Right atrium auricular region (tissue), 2 donors: Measurements from ENCODE around the gene ZNF648. TPM values are rescaled to one million over a fixed set of nuclear protein-coding genes. Genes with fewer than 3 reads are reported as not detected.

Source experiments
- DNase-seq: peaks from one replicate; pipeline ENCODE4 v3.0.0-alpha.2; 2019; ENCODE audit warnings: low spot score
- H3K27ac ChIP-seq, 2 donors: fragments of 200-600 bp; sonication (generic); 1 replicate in 1 of 2; 2 replicates in 1 of 2; pipeline ENCODE4 v1.5.1; 2016 to 2019
- H3K27me3 ChIP-seq, 2 donors: fragments of 200-600 bp; sonication (generic); one replicate each; pipeline versions ENCODE4 v1.5.1 to v1.6.0; 2017 to 2019
- H3K36me3 ChIP-seq: fragments of 200-600 bp; sonication (generic); one replicate; pipeline ENCODE4 v1.5.1; 2016
- H3K4me1 ChIP-seq, 2 donors: fragments of 200-600 bp; sonication (generic); one replicate each; pipeline versions ENCODE4 v1.5.1 to v1.6.0; 2017 to 2019
- H3K4me3 ChIP-seq, 2 donors: fragments of 200-600 bp; sonication (generic); 1 replicate in 1 of 2; 2 replicates in 1 of 2; pipeline ENCODE4 v1.5.1; 2017 to 2019; ENCODE audit warnings: mild to moderate bottlenecking in 1 of 2, moderate library complexity in 1 of 2
- H3K9me3 ChIP-seq, 2 donors: fragments of 200-600 bp; sonication (generic); one replicate each; pipeline ENCODE4 v1.5.1; 2019
- total RNA-seq, 2 donors: library from RNA; depleted of rRNA; stranded (reverse); fragments of >200 nt; gene quantifications; one replicate each; pipeline ENCODE4 v1.1.0, GENCODE V29; 2016
- TF ChIP-seq, protein P1 (sequence below), 2 donors: fragments of 200-600 bp; sonication (generic); IDR thresholded peaks; one replicate each; pipeline ENCODE4 v1.5.1; 2019; ENCODE audit warnings: antibody characterized with exemption in 2 of 2

Gene ZNF648, protein sequence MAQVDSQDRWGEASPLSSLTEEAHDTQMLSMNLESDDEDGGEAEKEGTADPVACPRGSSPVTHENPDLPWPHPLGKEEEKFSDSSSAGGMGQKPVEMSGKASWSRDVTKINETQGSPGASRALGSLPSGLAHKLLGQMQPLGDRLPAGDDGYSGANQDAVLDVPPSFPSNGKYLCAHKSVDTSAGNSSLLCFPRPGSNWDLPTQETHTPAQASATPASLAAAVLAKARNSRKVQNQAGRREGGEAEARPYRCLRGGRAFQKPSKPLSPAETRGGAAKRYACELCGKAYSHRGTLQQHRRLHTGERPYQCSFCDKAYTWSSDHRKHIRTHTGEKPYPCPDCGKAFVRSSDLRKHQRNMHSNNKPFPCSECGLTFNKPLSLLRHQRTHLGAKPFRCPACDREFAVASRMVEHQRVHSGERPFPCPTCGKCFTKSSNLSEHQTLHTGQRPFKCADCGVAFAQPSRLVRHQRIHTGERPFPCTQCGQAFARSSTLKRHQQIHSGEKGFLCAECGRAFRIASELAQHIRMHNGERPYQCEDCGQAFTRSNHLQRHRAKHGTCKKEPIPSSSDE
- not detected for total RNA-seq

DNA sequence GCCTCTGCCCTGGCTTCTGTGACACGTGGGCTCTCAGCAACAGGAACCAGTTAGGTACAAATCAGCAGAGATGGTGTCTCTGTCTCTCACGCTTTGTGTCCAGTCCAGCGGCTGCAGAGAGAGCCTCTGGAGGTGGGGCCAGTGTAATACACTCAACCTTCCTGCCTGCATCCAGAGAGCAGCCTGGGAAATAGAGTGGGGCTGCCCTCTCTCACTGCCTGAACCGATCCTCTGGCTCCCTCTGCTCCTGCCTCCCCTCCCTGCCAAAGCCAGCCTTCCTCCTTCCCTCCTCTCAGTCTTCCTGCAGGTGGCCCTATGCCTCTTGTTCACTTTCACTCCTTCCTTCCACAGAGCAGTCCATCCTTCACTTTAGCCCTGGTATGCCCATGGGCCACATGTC lies at the start of gene ZNF648:
Gene ZNF648, minus strand, starts transcription at position 119 of the 400 bp plus-strand sequence. CDS start 3,702 bp downstream, outside the sequence.
- H3K27me3 ChIP-seq = peaks cover 0 to 6% of the 10 kb centered on the region in 2 donors
- H3K36me3 ChIP-seq = no peaks in the 10 kb centered on the region
- H3K4me1 ChIP-seq = no peaks in the 10 kb centered on the region
- peak; percentile 26 for DNase-seq
- peaks cover 0 to 10% of the 10 kb centered on the region in 2 donors for H3K9me3 ChIP-seq
- TF ChIP-seq, protein P1, sequence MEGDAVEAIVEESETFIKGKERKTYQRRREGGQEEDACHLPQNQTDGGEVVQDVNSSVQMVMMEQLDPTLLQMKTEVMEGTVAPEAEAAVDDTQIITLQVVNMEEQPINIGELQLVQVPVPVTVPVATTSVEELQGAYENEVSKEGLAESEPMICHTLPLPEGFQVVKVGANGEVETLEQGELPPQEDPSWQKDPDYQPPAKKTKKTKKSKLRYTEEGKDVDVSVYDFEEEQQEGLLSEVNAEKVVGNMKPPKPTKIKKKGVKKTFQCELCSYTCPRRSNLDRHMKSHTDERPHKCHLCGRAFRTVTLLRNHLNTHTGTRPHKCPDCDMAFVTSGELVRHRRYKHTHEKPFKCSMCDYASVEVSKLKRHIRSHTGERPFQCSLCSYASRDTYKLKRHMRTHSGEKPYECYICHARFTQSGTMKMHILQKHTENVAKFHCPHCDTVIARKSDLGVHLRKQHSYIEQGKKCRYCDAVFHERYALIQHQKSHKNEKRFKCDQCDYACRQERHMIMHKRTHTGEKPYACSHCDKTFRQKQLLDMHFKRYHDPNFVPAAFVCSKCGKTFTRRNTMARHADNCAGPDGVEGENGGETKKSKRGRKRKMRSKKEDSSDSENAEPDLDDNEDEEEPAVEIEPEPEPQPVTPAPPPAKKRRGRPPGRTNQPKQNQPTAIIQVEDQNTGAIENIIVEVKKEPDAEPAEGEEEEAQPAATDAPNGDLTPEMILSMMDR (IDR thresholded peaks at IDR 0.05) = no peak
- H3K4me3 ChIP-seq = no peak within 1 kb of the TSS
- no peak within 1 kb of the TSS for H3K27ac ChIP-seq

DNA sequence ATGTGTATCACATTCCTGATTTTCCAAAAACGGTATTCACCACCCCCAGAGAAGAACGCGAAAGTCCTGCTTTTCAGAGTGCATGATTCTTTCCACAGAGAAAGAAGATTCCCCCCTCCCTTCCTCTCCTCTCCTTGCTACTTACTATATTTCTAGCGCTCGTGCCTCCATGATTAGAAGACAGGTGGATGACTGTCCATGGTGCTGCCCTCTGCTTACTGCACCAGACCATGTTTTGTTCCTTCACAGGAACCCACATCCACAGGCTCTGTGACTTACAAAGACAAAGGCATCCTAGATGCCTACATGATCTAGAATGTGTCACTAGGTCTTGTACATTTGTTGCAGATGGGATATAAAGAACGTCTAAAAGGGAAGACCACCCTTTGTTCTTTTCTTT lies 49.1 kb upstream of the ZNF648 start:
- no peak for DNase-seq
- no peaks in the 10 kb centered on the region for H3K27me3 ChIP-seq
- TF ChIP-seq, protein P1 (IDR thresholded peaks at IDR 0.05) = no peak
- no peak overlapping the region for H3K4me3 ChIP-seq
- H3K36me3 ChIP-seq = no peaks in the 10 kb centered on the region
- H3K9me3 ChIP-seq = peaks cover 0 to 10% of the 10 kb centered on the region in 2 donors
- peaks cover 0 to 8% of the 10 kb centered on the region in 2 donors for H3K4me1 ChIP-seq
- no peak overlapping the region for H3K27ac ChIP-seq

DNA sequence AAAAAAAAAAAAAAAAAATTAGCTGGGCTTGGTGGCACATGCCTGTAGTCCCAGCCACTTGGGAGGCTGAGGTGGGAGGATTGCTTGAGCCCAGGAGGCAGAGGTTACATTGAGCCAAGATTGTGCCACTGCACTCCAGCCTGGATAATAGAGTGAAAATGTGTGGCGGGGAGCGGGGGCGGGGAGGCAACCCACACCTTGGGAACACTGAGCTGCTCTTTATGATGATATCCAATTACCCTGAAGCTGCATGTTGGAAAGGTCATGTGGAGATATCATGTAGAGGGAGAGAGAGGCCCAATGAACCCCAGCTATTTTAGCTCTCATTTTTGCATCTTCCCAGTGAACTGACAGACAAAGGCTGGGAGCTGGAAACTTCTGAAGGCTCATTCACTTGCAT lies 48.3 kb upstream of the ZNF648 start:
- H3K36me3 ChIP-seq = no peaks in the 10 kb centered on the region
- no peak overlapping the region for H3K4me3 ChIP-seq
- TF ChIP-seq, protein P1 (IDR thresholded peaks at IDR 0.05) = no peak

DNA sequence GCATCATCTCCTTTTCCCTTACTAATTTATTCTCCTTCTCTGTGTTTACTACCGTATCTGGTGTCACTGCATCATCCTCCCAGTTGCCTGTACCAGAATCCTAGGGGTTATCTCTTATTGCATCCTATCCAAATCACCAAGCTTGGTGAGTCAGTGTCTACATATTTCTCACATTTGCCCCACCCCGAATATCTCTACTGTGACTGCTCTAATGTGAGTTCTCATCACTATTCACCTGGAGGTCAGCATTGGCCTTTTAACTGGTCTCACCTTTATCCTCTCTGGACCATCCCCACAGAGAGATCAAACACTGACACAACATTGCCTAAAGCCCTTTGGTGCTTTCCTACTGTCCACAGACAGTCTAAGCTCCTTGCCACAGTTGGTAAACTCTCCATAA lies 45.7 kb upstream of the ZNF648 start:
- Histone ChIP-seq H3K4me1 (no peaks in the 10 kb centered on the region), H3K4me3 (no peak overlapping the region), H3K36me3 (no peaks in the 10 kb centered on the region), H3K9me3 (peaks cover 0 to 10% of the 10 kb centered on the region in 2 donors), H3K27ac (no peak overlapping the region), H3K27me3 (no peaks in the 10 kb centered on the region)
- no peak for DNase-seq
- TF ChIP-seq, protein P1 (IDR thresholded peaks at IDR 0.05) = no peak

More for the DNA sequence above, 48.3 kb upstream of the ZNF648 start:
- DNase-seq = no peak
- Histone ChIP-seq H3K9me3 (peaks cover 0 to 10% of the 10 kb centered on the region in 2 donors), H3K27me3 (no peaks in the 10 kb centered on the region), H3K4me1 (peaks cover 0 to 8% of the 10 kb centered on the region in 2 donors), H3K27ac (no peak overlapping the region)

DNA sequence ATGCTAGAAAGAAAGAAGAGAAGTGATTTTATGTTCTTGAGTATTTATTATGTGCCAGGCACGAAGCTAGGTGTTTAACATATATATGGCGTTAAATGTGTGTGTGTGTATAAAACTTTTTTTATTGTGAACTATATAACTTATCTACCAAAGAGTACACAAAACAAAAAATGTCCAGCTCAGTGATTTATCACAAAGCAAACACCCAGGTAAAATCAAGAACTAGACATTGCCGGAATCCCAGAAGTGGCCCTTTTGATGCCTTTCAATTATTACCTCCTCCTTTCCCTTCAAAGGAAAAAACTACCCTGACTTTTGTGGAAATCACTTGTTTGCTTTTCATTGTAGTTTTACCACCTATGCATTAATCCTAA lies 40.5 kb upstream of the ZNF648 start:
- H3K4me1 ChIP-seq = no peaks in the 10 kb centered on the region
- TF ChIP-seq, protein P1 (IDR thresholded peaks at IDR 0.05) = no peak
- no peak overlapping the region for H3K27ac ChIP-seq
- no peak for DNase-seq
- no peaks in the 10 kb centered on the region for H3K27me3 ChIP-seq
- H3K36me3 ChIP-seq = no peaks in the 10 kb centered on the region
- no peak overlapping the region for H3K4me3 ChIP-seq
- peaks cover 0 to 8% of the 10 kb centered on the region in 2 donors for H3K9me3 ChIP-seq
